ENCODE data around the gene SLC6A19. TPM values are rescaled to one million over a fixed set of nuclear protein-coding genes. Genes with fewer than 3 reads are reported as not detected.
A peak's percentile ranks its signal among the peaks of the same experiment; 100 is the strongest.
"Not testable (repeated sequence)": the region's sequence is repeated elsewhere in the genome, so short reads cannot be mapped to it uniquely, and the experiment has no call there.

SLC6A19 gene
- not detected for total RNA-seq

DNA sequence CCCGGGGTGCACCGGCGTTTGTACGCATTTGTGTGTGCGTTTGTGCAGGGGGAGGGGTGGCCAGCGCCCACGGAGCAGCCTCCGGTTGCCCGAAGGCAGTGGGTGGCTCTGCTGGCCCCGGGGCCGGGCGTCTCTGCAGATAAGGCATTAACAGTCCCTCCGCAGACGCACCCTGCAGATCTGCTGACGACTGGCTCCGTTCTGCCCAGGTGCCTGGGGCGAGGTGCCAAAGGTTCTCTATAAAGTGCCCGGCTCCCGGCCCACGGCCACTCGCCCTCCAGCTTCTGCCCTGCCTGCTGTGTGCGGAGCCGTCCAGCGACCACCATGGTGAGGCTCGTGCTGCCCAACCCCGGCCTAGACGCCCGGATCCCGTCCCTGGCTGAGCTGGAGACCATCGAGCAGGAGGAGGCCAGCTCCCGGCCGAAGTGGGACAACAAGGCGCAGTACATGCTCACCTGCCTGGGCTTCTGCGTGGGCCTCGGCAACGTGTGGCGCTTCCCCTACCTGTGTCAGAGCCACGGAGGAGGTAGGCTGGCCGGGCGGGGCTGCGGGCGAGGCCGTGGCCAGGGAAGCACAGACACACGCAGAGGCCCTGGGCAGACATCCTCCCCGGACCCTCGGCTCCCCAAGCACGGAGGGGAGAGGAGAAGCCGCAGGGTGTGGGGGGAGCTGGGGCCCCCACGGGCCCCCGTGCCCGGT lies at the start of gene SLC6A19:
TSS of gene SLC6A19 (plus strand) at position 269 of the 699 bp plus-strand sequence. CDS start at position 325, 56 bp downstream.
- DNase-seq = no peak
- no peak within 1 kb of the TSS for H3K27ac Mint-ChIP-seq
- no peaks in the 10 kb centered on the region for H3K36me3 Mint-ChIP-seq (ENCODE audit: insufficient read depth in 2 of 2)
- no peak within 1 kb of the TSS for H3K4me3 Mint-ChIP-seq
- no peaks in the 10 kb centered on the region for H3K27me3 Mint-ChIP-seq (ENCODE audit: low read depth)
- ATAC-seq (replicated peaks in 1 of 2) = no peak
- H3K4me1 Mint-ChIP-seq (ENCODE audit: low read depth) = no peaks in the 10 kb centered on the region
- no peaks in the 10 kb centered on the region for H3K9me3 Mint-ChIP-seq

DNA sequence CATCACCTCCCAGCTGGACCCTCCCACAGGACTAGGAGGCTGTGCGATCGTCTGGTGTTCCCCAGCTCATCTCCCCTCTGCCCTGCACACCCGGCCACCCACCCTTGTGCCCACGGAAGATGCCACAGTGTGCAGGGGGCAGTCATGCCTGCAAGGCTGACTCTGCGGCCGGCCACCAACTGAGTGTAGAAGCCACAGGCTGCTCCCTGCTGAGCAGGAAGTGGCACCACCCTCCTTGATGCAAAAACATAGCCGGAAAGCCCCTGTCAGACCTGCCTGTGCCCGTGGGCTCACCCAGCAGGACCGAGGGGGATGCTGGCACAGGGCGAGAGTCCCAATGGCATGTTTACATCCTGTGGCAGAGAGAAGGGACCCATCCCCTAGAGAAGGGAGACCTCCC lies 49.2 kb upstream of the SLC6A19 start:
- H3K4me3 Mint-ChIP-seq = peak overlapping the region in 1 of 2 donors; percentile 20
- H3K36me3 Mint-ChIP-seq (ENCODE audit: insufficient read depth in 2 of 2) = peaks cover 2 to 3% of the 10 kb centered on the region in 2 donors
- H3K9me3 Mint-ChIP-seq = no peaks in the 10 kb centered on the region
- H3K4me1 Mint-ChIP-seq (ENCODE audit: low read depth) = no peaks in the 10 kb centered on the region
- peak; percentile 28 to 31 for DNase-seq
- H3K27me3 Mint-ChIP-seq (ENCODE audit: low read depth) = peaks cover 31% of the 10 kb centered on the region
- no peak overlapping the region for H3K27ac Mint-ChIP-seq
- peak; percentile 64 to 81 for ATAC-seq (replicated peaks in 1 of 2)

DNA sequence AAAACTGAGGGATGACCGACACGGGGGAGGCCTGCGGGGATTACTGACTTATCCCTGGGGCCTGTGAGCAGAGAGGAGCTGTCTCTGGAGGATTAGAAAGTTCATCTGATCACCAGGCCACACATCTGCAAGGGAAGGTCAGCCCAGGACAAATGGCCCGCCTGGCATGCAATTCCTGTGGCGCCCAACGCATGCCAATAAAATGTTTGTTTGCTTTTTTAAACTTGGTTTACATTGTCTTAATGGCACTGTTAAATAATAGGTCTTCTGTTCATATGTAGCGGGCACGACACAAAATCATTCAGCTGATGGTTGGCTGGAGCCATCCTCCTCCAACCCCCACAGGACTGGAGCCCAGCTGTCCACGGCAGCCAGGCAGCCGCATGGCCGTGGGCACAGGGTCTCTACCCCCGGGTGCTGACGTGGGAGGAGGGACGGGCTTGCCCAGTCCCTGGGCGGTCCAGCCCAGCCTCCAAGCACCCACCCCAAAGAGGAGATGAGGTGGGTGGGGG lies 48.6 kb upstream of the SLC6A19 start:
- no peak for DNase-seq
- H3K4me3 Mint-ChIP-seq = no peak overlapping the region

DNA sequence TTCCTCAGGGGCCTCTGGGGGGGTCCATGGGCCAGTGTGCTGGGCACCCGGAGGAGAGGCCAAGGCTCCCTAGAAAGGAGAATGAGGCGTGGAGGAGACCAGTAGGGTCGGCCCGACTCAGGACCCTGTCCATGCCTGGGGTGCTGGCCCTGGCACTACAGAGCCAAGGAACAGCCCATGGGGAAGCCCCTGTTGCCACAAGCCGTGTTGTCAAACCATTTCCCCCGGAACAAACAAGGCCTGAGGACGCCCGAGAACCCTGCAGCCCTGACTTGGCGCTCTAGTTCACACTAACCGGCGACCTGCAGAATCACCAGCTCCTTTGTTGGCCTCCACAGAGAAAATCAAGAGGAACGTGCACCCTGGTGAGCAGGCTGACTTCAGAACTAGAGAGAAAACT lies 48.0 kb upstream of the SLC6A19 start:
- no peak for DNase-seq
- Mint-ChIP-seq H3K27me3 (ENCODE audit: low read depth) (peaks cover 40% of the 10 kb centered on the region), H3K27ac (no peak overlapping the region)

More for the DNA sequence above, 48.6 kb upstream of the SLC6A19 start:
- Mint-ChIP-seq H3K9me3 (no peaks in the 10 kb centered on the region), H3K27ac (no peak overlapping the region), H3K4me1 (ENCODE audit: low read depth) (no peaks in the 10 kb centered on the region), H3K36me3 (ENCODE audit: insufficient read depth in 2 of 2) (peaks cover 3 to 4% of the 10 kb centered on the region in 2 donors), H3K27me3 (ENCODE audit: low read depth) (peaks cover 37% of the 10 kb centered on the region)
- no peak for ATAC-seq (replicated peaks in 1 of 2)

DNA sequence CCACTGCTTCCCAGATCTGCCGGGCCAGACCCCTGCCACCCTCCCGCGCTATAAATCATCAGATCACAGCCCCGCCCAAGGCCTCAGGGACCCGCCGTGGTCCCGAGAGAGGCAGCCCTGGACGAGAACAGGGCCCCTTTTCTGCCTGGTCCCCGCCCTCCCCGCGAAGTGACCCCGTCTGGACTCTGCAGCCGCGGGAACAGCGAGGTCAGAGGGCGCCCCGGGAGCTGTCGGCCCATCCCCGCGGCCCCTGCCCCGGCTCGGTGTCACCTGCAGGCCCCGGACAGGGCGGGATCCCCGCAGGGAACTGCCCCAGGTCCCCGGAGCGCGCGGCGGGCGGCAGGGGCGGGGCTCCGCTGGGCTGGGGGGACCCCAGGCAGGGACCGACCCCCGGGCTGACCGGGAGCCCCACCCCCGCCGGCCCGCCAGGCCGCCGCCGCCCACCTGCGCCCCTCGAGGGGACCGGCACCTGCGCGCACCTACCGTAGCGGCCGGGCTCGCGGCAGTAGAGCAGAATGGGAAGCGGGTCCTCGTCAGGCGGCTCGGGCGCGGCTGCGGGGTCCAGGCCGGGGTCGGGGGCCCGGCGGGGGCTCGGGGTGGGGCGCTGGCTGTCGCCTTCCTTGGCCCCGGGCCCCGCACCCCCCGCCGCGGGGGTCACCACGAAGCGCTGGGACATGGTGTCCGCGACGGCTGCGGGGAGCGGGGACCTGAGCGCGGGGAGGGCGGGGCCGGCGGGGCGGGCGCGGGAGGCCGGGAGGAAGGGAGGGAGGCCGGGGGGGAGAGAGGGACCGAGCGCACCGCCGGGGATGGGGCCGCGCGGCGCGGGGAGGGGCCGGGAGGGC lies 46.0 kb upstream of the SLC6A19 start:
- no peak overlapping the region for H3K27ac Mint-ChIP-seq
- ATAC-seq (replicated peaks in 1 of 2) (peak in 1 of 2 donors; percentile 27), DNase-seq (no peak)
- no peaks in the 10 kb centered on the region for H3K4me1 Mint-ChIP-seq (ENCODE audit: low read depth)
- peaks cover 3 to 4% of the 10 kb centered on the region in 2 donors for H3K36me3 Mint-ChIP-seq (ENCODE audit: insufficient read depth in 2 of 2)
- H3K4me3 Mint-ChIP-seq = no peak overlapping the region
- no peaks in the 10 kb centered on the region for H3K9me3 Mint-ChIP-seq
- peaks cover 56% of the 10 kb centered on the region for H3K27me3 Mint-ChIP-seq (ENCODE audit: low read depth)

More for the DNA sequence above, 48.0 kb upstream of the SLC6A19 start:
- Mint-ChIP-seq H3K4me3 (no peak overlapping the region), H3K36me3 (ENCODE audit: insufficient read depth in 2 of 2) (peaks cover 3 to 4% of the 10 kb centered on the region in 2 donors), H3K9me3 (no peaks in the 10 kb centered on the region), H3K4me1 (ENCODE audit: low read depth) (no peaks in the 10 kb centered on the region)
- peak in 1 of 2 donors; percentile 23 for ATAC-seq (replicated peaks in 1 of 2)

DNA sequence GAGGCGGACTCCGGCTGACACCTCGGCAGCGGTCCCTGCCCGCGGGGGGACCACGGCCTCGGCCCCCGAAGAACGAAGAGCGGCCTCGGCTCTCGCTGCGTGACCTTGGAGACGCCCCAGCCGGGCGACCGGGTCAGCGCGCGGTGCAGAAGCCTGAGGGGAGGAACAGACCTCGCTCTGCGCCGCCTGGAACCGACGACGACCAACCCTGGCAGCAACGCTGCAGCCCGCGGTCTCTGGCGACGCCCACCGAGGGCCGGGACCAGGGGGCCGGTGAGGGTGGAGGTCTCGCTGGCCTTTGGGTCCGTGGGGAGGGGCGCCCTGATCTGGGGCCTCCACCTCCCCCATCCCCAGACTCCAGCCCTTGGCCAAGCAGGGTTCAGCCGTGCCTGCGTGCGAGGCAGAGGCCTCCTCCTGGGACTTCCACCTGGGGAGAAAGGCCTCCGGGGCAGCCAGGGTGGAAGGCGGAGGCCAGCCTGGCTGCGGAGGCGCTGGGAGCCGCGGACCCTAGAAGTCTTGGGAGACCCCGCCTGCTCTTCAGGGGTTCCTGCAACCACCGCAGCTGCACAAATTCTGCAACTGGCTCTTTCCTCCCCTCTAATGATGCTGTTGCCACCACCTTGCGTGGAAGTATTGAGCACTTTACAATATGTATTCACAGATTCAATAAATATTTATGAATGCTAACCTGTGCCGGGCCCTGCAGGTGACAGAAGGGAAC lies 45.2 kb upstream of the SLC6A19 start:
- H3K36me3 Mint-ChIP-seq (ENCODE audit: insufficient read depth in 2 of 2) = peaks cover 3 to 4% of the 10 kb centered on the region in 2 donors
- H3K9me3 Mint-ChIP-seq = no peaks in the 10 kb centered on the region
- H3K4me1 Mint-ChIP-seq (ENCODE audit: low read depth) = no peaks in the 10 kb centered on the region
- DNase-seq (no peak), ATAC-seq (replicated peaks in 1 of 2) (peak in 1 of 2 donors; percentile 6)
- H3K27ac Mint-ChIP-seq = no peak overlapping the region
- peaks cover 49% of the 10 kb centered on the region for H3K27me3 Mint-ChIP-seq (ENCODE audit: low read depth)
- H3K4me3 Mint-ChIP-seq = no peak overlapping the region

DNA sequence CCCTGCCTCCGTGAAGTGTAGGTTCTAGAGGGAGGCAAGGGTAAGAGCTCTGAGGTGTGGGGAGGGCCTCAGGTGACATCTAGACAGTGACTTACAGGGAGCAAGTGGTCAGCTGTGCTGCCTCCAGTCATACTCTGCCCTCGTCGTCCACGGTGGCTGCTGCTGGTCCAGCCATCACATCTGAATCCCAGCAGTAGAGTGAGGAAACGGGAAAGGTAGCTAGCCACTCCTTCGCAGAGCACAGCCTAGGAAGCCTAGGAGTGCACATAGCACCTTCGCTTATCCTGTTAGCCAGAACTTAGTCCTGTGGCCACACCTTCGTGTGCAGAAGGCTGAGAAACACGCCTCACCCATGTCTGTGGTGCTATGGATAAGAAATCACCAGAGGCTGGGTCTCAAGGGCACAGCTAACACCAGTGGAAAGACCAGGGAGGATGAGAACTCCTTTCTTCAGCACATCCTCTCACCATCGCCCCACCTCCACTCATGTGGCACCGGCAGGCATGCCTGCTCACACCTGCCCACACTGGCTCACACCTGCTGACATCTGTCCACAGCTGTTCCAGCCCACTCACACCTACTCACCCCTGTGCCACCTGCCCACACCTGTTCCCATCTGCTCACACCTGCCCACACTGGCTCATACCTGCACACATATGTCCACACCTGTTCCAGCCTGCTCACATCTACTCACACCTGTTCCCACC lies 44.5 kb upstream of the SLC6A19 start:
- no peak for DNase-seq
- Mint-ChIP-seq H3K4me3 (no peak overlapping the region), H3K27ac (no peak overlapping the region), H3K36me3 (ENCODE audit: insufficient read depth in 2 of 2) (peaks cover 3 to 4% of the 10 kb centered on the region in 2 donors), H3K9me3 (no peaks in the 10 kb centered on the region), H3K27me3 (ENCODE audit: low read depth) (peaks cover 49% of the 10 kb centered on the region), H3K4me1 (ENCODE audit: low read depth) (no peaks in the 10 kb centered on the region)
- ATAC-seq (replicated peaks in 1 of 2) = no peak

DNA sequence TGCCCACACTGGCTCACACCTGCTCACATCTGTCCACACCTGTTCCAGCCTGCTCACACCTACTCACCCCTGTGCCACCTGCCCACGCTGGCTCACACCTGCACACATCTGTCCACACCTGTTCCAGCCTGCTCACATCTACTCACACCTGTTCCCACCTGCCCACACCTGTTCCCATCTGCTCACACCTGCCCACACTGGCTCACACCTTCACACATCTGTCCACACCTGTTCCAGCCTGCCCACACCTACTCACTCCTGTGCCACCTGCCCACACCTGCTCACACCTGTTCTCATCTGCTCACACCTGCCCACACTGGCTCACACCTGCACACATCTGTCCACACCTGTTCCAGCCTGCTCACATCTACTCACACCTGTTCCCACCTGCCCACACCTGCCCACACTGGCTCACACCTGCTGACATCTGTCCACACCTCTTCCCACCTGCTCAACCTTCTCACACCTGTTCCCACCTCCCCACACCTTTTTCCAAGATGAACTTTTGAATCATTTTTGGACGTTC lies 43.9 kb upstream of the SLC6A19 start:
- peak overlapping the region in 1 of 2 donors; percentile 30 for H3K4me3 Mint-ChIP-seq
- H3K4me1 Mint-ChIP-seq (ENCODE audit: low read depth); H3K27ac Mint-ChIP-seq; H3K9me3 Mint-ChIP-seq; DNase-seq; ATAC-seq (replicated peaks in 1 of 2); H3K36me3 Mint-ChIP-seq (ENCODE audit: insufficient read depth in 2 of 2): not testable (repeated sequence)
- peaks cover 49% of the 10 kb centered on the region for H3K27me3 Mint-ChIP-seq (ENCODE audit: low read depth)

DNA sequence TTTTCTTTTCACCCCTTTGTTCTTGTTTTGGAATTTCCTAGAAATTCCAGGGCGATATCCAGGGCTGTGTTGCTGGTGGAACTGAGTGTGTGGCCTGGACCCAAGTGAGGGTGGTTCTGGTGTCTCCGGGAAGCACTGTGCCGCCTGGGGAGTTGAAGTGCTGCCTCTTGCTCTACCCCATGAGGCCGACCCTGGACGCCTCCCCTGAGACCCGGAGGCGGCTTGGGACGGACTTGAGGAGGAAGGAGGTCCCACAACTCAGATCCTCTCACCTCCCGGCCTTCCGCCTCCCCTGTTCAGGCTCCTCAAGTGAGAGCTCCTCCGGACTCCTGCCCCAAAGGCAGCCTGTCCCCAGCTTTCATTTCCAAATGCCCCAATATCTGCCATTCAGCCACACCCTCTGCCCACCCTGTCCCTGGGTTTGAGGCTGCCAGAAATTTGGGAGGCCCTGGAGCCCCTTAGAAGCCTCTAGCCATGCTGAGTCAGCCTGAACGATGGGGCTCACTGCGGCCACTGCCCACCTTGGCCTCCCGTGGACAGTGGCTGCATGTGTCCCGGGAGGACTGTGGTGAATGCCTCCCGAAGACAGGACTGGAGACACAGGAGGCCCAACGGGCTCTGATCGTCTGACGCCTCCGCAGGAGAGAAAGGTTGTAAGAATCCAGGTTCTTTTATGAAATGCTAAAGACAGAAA lies 42.6 kb upstream of the SLC6A19 start:
- Mint-ChIP-seq H3K27me3 (ENCODE audit: low read depth) (peaks cover 46% of the 10 kb centered on the region), H3K9me3 (no peaks in the 10 kb centered on the region), H3K4me1 (ENCODE audit: low read depth) (no peaks in the 10 kb centered on the region), H3K4me3 (no peak overlapping the region), H3K36me3 (ENCODE audit: insufficient read depth in 2 of 2) (peaks cover 3 to 4% of the 10 kb centered on the region in 2 donors), H3K27ac (no peak overlapping the region)
- ATAC-seq (replicated peaks in 1 of 2) = no peak
- DNase-seq = no peak

DNA sequence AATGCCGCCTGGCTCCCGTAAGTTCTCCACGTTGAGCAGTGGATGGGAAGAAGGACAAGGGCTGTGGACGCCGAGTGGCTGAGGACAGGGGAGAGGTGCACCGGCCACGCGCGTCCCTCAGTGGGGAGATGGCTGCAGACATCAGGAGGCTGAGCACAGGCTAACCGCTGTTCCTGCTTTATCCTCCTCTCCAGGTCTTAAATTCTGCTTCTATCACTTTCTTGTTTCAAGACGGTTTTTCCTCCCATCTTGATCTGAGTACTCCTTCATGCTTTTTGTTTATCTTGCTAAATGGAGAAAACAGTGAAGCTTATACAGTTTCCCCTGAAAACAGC lies 42.1 kb upstream of the SLC6A19 start:
- ATAC-seq (replicated peaks in 1 of 2) (no peak), DNase-seq (no peak)
- Mint-ChIP-seq H3K36me3 (ENCODE audit: insufficient read depth in 2 of 2) (peaks cover 3% of the 10 kb centered on the region in 2 donors), H3K4me1 (ENCODE audit: low read depth) (no peaks in the 10 kb centered on the region), H3K9me3 (no peaks in the 10 kb centered on the region), H3K4me3 (no peak overlapping the region), H3K27ac (no peak overlapping the region), H3K27me3 (ENCODE audit: low read depth) (peaks cover 44% of the 10 kb centered on the region)

DNA sequence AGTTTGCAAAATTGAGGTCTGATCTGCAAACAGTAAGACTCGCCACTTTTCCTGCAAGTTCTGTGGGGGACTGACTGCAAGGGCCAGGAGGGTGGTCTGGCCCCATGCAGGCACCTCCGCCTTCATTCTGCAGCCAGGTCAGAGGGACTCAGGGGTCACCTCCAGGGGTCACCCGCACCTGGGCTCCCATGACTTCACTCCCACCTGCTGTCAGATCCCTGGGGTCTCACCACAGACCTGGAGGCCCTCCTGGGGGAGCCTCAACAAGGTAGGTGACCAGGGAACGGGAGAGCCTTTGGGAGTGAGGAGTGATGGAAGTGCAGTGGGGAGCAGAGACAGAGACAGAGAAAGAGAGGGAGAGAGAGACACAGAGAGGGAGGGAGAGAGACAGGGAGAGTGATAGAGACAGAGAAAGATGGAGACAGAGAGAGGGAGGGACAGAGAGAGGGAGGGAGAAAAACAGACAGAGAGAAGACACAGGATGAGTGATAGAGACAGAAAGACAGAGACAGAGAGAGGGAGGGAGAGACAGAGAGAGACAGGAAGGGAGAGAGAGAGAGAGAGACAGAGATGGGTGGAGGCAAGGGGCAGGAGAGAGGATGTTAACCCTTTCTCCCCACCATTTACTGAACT lies 41.5 kb upstream of the SLC6A19 start:
- no peak for ATAC-seq (replicated peaks in 1 of 2)
- DNase-seq = no peak
- peaks cover 2 to 3% of the 10 kb centered on the region in 2 donors for H3K36me3 Mint-ChIP-seq (ENCODE audit: insufficient read depth in 2 of 2)

More for the DNA sequence above, 41.5 kb upstream of the SLC6A19 start:
- Mint-ChIP-seq H3K4me1 (ENCODE audit: low read depth) (no peaks in the 10 kb centered on the region), H3K4me3 (no peak overlapping the region), H3K9me3 (no peaks in the 10 kb centered on the region), H3K27ac (no peak overlapping the region), H3K27me3 (ENCODE audit: low read depth) (peaks cover 46% of the 10 kb centered on the region)
